PC-3 (cell line): ENCODE measurements around the gene SV2C. TPM values are rescaled to one million over a fixed set of nuclear protein-coding genes. Genes with fewer than 3 reads are reported as not detected.

Experiments
- ATAC-seq: fragments of 200-7000 bp; cut with Tn5 transposase; 2 replicates; pipeline ENCODE4 v1.9.1; 2020; ENCODE audit warnings: mild to moderate bottlenecking, moderate library complexity
- BruUV-seq: library from RNA; stranded (reverse); fragments of 400-500 nt; replicated peaks from 2 replicates; lab custom pipeline; 2021; lab: Mats Ljungman, UMichigan
- CTCF ChIA-PET: fragments of 300-600 bp; sonication (Branson Sonifier 250); formaldehyde crosslinking; loops from one replicate; lab custom pipeline; 2022; ENCODE audit warnings: antibody characterized with exemption; lab: Charles Lee
- POLR2A ChIA-PET: fragments of 300-600 bp; sonication (Branson Sonifier 250); formaldehyde crosslinking; loops from one replicate; lab custom pipeline; 2022; ENCODE audit warnings: antibody characterized with exemption; ENCODE audit not compliant: unreplicated experiment; lab: Charles Lee
- DNase-seq: peaks from one replicate; pipeline ENCODE4 v3.0.0-alpha.2; 2015
- H2AFZ ChIP-seq: fragments of 300-600 bp; sonication (generic); 2 replicates; pipeline ENCODE4 v1.6.0; 2016; ENCODE audit warnings: antibody characterized with exemption, low read length
- H3F3A ChIP-seq: fragments of 300-600 bp; sonication (generic); one replicate; pipeline ENCODE4 v1.6.0; 2017; ENCODE audit warnings: antibody characterized with exemption, low read length, control low read depth, mild to moderate bottlenecking; ENCODE audit not compliant: unreplicated experiment
- H3K27ac ChIP-seq: fragments of 300-600 bp; sonication (generic); 2 replicates; pipeline ENCODE4 v1.5.1; 2016; ENCODE audit warnings: mild to moderate bottlenecking, low read length
- H3K27me3 ChIP-seq: fragments of 300-600 bp; sonication (generic); 2 replicates; pipeline ENCODE4 v1.6.1; 2016; ENCODE audit warnings: low read length, mixed read lengths
- H3K36me3 ChIP-seq: fragments of 300-600 bp; sonication (generic); 2 replicates; pipeline ENCODE4 v1.6.1; 2016; ENCODE audit warnings: low read depth, mixed run types, low read length, mixed read lengths
- H3K4me1 ChIP-seq: fragments of 300-600 bp; sonication (generic); 2 replicates; pipeline ENCODE4 v1.5.1; 2016; ENCODE audit warnings: low read length; ENCODE audit not compliant: insufficient read depth
- H3K4me2 ChIP-seq: fragments of 300-600 bp; sonication (generic); 2 replicates; pipeline ENCODE4 v1.6.0; 2016; ENCODE audit warnings: low read length
- H3K4me3 ChIP-seq: fragments of 300-600 bp; sonication (generic); 2 replicates; pipeline ENCODE4 v1.5.1; 2016; ENCODE audit warnings: mild to moderate bottlenecking, low read length, mixed read lengths
- H3K79me2 ChIP-seq: fragments of 300-600 bp; sonication (generic); 2 replicates; pipeline ENCODE4 v1.6.1; 2017; ENCODE audit warnings: low read length, mixed read lengths
- H3K9ac ChIP-seq: fragments of 300-600 bp; sonication (generic); 2 replicates; pipeline ENCODE4 v1.6.0; 2016; ENCODE audit warnings: mild to moderate bottlenecking, low read length
- H3K9me2 ChIP-seq: fragments of 300-600 bp; sonication (generic); replicated peaks from 2 replicates; pipeline ENCODE4 v1.6.1; 2016; ENCODE audit warnings: mixed run types, low read length, mixed read lengths
- H3K9me3 ChIP-seq: fragments of 300-600 bp; sonication (generic); 2 replicates; pipeline ENCODE4 v1.6.1; 2016; ENCODE audit warnings: low read length, mixed read lengths
- H4K20me1 ChIP-seq: fragments of 300-600 bp; sonication (generic); 2 replicates; pipeline ENCODE4 v1.6.1; 2016; ENCODE audit warnings: low read length, mixed read lengths
- EZH2 ChIP-seq: fragments of 300-600 bp; sonication (generic); IDR thresholded peaks from one replicate; pipeline ENCODE4 v1.6.1; 2017; ENCODE audit warnings: antibody characterized with exemption, mild to moderate bottlenecking, low read length; ENCODE audit not compliant: unreplicated experiment
- EZH2phosphoT487 ChIP-seq: fragments of 300-600 bp; sonication (generic); IDR thresholded peaks from 2 replicates; pipeline ENCODE4 v1.6.1; 2018; ENCODE audit warnings: mild to moderate bottlenecking, antibody characterized with exemption, low read length, borderline replicate concordance
- intact Hi-C: fragments of 100-400 bp; cut with micrococcal nuclease; formaldehyde crosslinking; loops from 2 replicates; pipeline ENCODE4 v1.9.0; 2023
- total RNA-seq: library from RNA; depleted of rRNA; stranded (reverse); fragments of >200 nt; gene quantifications from 2 replicates; pipeline ENCODE4 v1.2.3, GENCODE V29; 2014
- TF ChIP-seq, protein P1 (sequence below): fragments of 300-600 bp; sonication (generic); conservative IDR thresholded peaks from 2 replicates; pipeline ENCODE4 v1.5.1; 2017; ENCODE audit warnings: antibody characterized with exemption, low read depth, mild to moderate bottlenecking, low read length

Gene SV2C
- total RNA-seq, 1 experiment from 2014 or later = not detected

- Histone ChIP-seq H3K9me3 (no peaks in the 10 kb centered on the region), H3K27ac (no peak overlapping the region), H3F3A (no peaks in the 10 kb centered on the region), H3K9me2 (no peaks in the 10 kb centered on the region), H3K79me2 (no peaks in the 10 kb centered on the region), H3K4me1 (no peaks in the 10 kb centered on the region), H2AFZ (no peak overlapping the region), H3K4me3 (no peak overlapping the region), H3K27me3 (no peaks in the 10 kb centered on the region), H4K20me1 (no peaks in the 10 kb centered on the region), H3K36me3 (no peaks in the 10 kb centered on the region), H3K4me2 (no peak overlapping the region), H3K9ac (no peak overlapping the region)
- no peak for TF ChIP-seq EZH2phosphoT487
- TF ChIP-seq, protein P1, sequence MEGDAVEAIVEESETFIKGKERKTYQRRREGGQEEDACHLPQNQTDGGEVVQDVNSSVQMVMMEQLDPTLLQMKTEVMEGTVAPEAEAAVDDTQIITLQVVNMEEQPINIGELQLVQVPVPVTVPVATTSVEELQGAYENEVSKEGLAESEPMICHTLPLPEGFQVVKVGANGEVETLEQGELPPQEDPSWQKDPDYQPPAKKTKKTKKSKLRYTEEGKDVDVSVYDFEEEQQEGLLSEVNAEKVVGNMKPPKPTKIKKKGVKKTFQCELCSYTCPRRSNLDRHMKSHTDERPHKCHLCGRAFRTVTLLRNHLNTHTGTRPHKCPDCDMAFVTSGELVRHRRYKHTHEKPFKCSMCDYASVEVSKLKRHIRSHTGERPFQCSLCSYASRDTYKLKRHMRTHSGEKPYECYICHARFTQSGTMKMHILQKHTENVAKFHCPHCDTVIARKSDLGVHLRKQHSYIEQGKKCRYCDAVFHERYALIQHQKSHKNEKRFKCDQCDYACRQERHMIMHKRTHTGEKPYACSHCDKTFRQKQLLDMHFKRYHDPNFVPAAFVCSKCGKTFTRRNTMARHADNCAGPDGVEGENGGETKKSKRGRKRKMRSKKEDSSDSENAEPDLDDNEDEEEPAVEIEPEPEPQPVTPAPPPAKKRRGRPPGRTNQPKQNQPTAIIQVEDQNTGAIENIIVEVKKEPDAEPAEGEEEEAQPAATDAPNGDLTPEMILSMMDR = peak; percentile 36
- POLR2A ChIA-PET = no interaction called here
- ATAC-seq (no peak), DNase-seq (peak; percentile 22)
- BruUV-seq = no TSS peak
- intact Hi-C loops = no loop called here
- CTCF ChIA-PET = interaction anchor here (0.7 kb wide), 1 partner anchor 29 kb away, joined by 3 read pairs; no protein-coding TSS in a partner anchor
Measured at GRCh38 chr5:76145945-76146344, 62.8 kb downstream of the SV2C start.

DNA sequence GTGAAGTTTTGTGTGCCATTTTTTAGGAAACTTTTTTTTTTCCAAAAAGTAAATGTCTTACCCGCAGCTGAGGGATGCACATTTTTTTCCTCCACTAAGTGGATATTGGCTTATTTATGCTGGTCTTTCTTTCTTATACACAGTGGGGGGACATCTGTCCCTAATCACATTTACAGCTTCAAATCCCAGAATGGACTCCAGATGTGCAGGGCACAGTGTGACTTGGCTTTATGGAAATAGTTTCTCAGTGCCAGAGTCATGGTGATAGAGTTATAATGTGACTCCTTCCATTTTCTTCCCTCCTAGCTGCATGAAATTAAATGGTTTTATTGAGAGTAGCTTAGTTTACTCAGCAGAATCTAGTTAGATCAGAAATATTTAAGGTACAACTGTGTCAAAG, 66.5 kb downstream of the SV2C start:
- Histone ChIP-seq H2AFZ (no peak overlapping the region), H3K9me2 (no peaks in the 10 kb centered on the region), H3K9me3 (no peaks in the 10 kb centered on the region), H4K20me1 (no peaks in the 10 kb centered on the region), H3K27me3 (no peaks in the 10 kb centered on the region), H3K9ac (no peak overlapping the region), H3K36me3 (no peaks in the 10 kb centered on the region), H3K4me2 (no peak overlapping the region), H3F3A (no peaks in the 10 kb centered on the region), H3K4me3 (no peak overlapping the region), H3K4me1 (no peaks in the 10 kb centered on the region), H3K27ac (no peak overlapping the region), H3K79me2 (no peaks in the 10 kb centered on the region)
- ChIA-PET POLR2A (no interaction called here), CTCF (no interaction called here)
- no TSS peak for BruUV-seq
- ATAC-seq (no peak), DNase-seq (no peak)
- TF ChIP-seq, protein P1 = no peak
- no peak for TF ChIP-seq EZH2
- no peak for TF ChIP-seq EZH2phosphoT487
- intact Hi-C loops = no loop called here

DNA sequence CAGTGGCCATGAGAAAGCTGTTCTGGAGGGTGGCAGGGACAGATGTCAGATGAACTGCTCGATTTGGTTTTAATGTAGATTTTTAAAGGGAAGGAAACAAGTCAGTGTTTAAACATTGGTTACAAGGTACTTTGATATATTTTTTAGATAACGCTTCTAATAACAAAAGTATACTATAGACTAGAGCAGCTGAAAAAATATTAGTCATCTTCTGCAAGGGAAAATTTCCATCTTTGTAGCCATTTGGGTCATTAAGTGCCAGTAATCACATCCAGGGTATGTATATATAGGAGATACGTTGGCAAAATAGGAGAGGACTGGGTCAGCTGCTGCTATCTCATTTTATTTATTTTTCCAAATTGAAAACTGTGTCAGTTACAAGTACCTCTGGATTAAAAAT, 69.0 kb downstream of the SV2C start:
- H2AFZ ChIP-seq = no peak overlapping the region
- no peak overlapping the region for H3K9ac ChIP-seq
- H3K4me2 ChIP-seq = no peak overlapping the region
- no TSS peak for BruUV-seq
- H3K4me3 ChIP-seq = no peak overlapping the region
- H3K79me2 ChIP-seq = no peaks in the 10 kb centered on the region
- intact Hi-C loops = no loop called here
- no peaks in the 10 kb centered on the region for H4K20me1 ChIP-seq
- H3K27ac ChIP-seq = no peak overlapping the region
- TF ChIP-seq EZH2 (no peak), EZH2phosphoT487 (no peak)
- TF ChIP-seq, protein P1 = no peak
- ATAC-seq (no peak), DNase-seq (no peak)
- H3K9me2 ChIP-seq = no peaks in the 10 kb centered on the region
- POLR2A ChIA-PET = no interaction called here
- H3K36me3 ChIP-seq = no peaks in the 10 kb centered on the region
- no peaks in the 10 kb centered on the region for H3K27me3 ChIP-seq
- H3K9me3 ChIP-seq = no peaks in the 10 kb centered on the region
- no peaks in the 10 kb centered on the region for H3K4me1 ChIP-seq
- H3F3A ChIP-seq = no peaks in the 10 kb centered on the region
- CTCF ChIA-PET = no interaction called here
